Right cardiac atrium (tissue), 5 donors: Measurements from ENCODE around the gene SAFB2. TPM values are rescaled to one million over a fixed set of nuclear protein-coding genes. Genes with fewer than 3 reads are reported as not detected.

Source experiments
- ATAC-seq, 2 donors: fragments of 200-7000 bp; cut with Tn5 transposase; one replicate each; pipeline versions ENCODE4 v1.8.0 to v1.9.1; 2020; ENCODE audit warnings: moderate library complexity in 2 of 2, mild to moderate bottlenecking in 1 of 2
- DNase-seq, 3 donors: peaks; one replicate each; pipeline ENCODE4 v3.0.0-alpha.2; 2020
- H3K27ac ChIP-seq: one replicate; pipeline ENCODE4 v1.5.1; 2013; ENCODE audit warnings: mild to moderate bottlenecking, low read length, control low read depth, moderate library complexity
- H3K27me3 ChIP-seq: one replicate; pipeline ENCODE4 v1.6.1; 2013; ENCODE audit not compliant: control insufficient read depth, insufficient read depth
- H3K4me1 ChIP-seq: one replicate; pipeline ENCODE4 v1.6.1; 2013; ENCODE audit warnings: low read length; ENCODE audit not compliant: control insufficient read depth, insufficient read depth
- H3K4me3 ChIP-seq: one replicate; pipeline ENCODE4 v1.5.1; 2013; ENCODE audit warnings: low read length, control low read depth
- H3K9me3 ChIP-seq: one replicate; pipeline ENCODE4 v1.6.1; 2013; ENCODE audit warnings: low read length; ENCODE audit not compliant: control insufficient read depth
- WGBS: extraction: QIAGEN DNeasy Blood & Tissue Kit; methylation state at CpG from one replicate; pipeline ENCODE4 v1.1.7; 2013; 5-methylcytosine and 5-hydroxymethylcytosine counted together
- intact Hi-C, 4 donors: fragments of 100-400 bp; cut with DNase I; formaldehyde crosslinking; loops; one replicate each; pipeline versions ENCODE4 v1.11.0 to v1.14.0; 2022 to 2023
- polyA plus RNA-seq: library from polyadenylated mRNA; stranded (reverse); fragments of 200-250 nt; gene quantifications from one replicate; pipeline ENCODE4 v1.2.3, GENCODE V29; 2013
- total RNA-seq, 4 donors: library from RNA; stranded (reverse); fragmentation: NEBNext Ultra II Directional; extraction: Animal tissue kit (Norgen Biotek cat#: 25700); gene quantifications; one replicate each; pipeline ENCODE4 v1.2.1, GENCODE V29; 2021
- donor health status: healthy with polysubstance abuse.
- donor health status: DM: no; HTN: yes; CAD: no.
- donor health status: DM: no; HTN: no; CAD: no.
- donor health status: DM: no; HTN: yes; CAD: no; lungs with severe emphysema.
- donor health status: DM: yes; HTN: yes; CAD: no.

The SAFB2 gene
- total and polyA plus RNA-seq, 5 donors, result 43.6 to 68.8 (median 63.1) TPM

DNA sequence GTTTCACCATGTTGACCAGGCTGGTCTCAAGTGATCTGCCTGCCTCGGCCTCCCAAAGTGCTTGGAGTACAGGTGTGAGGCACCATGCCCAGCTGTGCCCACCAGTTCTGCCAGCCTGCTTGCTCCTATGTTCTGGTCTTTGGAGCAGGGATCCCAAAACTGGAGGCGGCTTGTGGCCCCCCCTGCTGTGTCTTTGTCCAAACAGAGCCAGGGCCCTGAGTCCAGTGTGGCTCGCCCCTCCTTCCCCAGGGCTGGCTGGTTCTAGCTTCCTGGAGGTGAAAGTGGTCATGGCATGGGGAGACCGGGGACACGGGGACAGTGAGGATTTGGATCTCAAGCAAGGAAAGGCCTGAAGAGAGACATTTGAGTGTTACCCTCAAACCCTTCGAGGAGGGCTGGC is 43.3 kb downstream of the SAFB2 start:
- WGBS, result 94% methylated on average over 6 of the region's 6 CpGs
- H3K27ac ChIP-seq, result no peak overlapping the region
- H3K9me3 ChIP-seq, result no peaks in the 10 kb centered on the region
- intact Hi-C loops, result loop anchor here in 1 of 4 donors (5.0 kb wide), 1 partner anchor 532 kb away; no protein-coding TSS in a partner anchor
- H3K27me3 ChIP-seq, result no peaks in the 10 kb centered on the region
- ATAC-seq (no peak), DNase-seq (no peak)
- H3K4me3 ChIP-seq, result no peak overlapping the region
- H3K4me1 ChIP-seq, result no peaks in the 10 kb centered on the region

DNA sequence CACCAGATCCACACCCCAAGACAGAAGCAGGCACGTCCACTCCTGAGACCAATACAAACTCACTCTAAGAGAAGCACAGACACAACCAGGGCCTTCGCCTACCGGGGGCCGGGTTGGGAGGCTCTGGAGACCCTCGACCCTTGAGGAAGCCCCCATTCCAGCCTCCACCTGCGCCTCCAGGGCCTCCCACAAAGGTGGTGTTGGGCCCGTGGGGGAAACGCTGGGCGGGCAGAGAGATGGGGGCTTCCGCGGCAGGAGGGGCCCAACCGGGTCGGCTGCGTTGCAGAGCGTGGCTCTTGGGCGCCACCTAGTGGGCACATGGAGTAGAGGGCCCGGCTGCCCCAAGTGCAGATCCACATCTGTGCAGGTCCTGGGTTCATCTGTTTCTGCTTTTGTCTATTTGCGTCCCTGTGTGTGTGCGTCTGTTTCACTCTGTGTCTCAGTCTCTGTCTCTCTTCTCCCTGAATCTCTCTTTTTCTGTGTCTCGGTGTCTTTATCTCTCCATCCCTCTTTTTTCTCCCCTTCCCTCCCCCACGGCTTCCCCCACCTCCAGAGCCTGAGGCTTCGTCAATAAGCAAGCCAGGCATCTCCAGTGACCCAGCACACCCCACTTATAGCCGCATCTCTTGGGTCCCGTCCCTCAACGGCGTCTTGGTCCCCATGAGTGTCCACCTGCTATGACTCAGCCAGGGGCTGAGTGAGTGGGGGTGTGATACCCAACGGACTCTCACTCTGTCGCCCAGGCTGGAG is 44.3 kb downstream of the SAFB2 start:
- DNase-seq (peak; percentile 62 to 83 (median 82)), ATAC-seq (peak; percentile 64 to 80)
- intact Hi-C loops, result loop anchor here in 1 of 4 donors (5.0 kb wide), 1 partner anchor 531 kb away; no protein-coding TSS in a partner anchor
- WGBS, result 23% methylated on average over 28 of the region's 28 CpGs
- Histone ChIP-seq H3K27me3 (no peaks in the 10 kb centered on the region), H3K27ac (no peak overlapping the region), H3K4me1 (no peaks in the 10 kb centered on the region), H3K9me3 (no peaks in the 10 kb centered on the region), H3K4me3 (no peak overlapping the region)

DNA sequence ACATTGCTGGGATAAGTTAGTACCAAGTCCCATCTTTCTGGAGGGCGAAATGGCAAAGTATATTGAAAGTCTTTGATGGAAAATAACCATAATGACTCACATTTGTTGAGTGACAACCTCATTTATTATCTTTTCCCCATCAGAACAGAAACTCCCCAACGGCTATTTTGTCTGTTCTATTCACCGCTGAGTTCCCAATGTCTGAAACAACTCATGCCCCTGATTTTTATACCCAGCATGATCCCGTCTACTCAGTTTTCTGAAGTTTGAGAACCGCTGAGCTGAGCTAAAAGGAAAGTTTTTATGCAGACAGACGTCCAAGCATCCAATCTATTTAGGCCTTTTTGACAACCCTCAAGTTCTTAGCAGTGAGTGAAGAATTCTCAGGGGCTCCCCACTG is 47.0 kb downstream of the SAFB2 start:
- intact Hi-C loops, result loop anchor here in 1 of 4 donors (5.0 kb wide), 1 partner anchor 528 kb away; no protein-coding TSS in a partner anchor

DNA sequence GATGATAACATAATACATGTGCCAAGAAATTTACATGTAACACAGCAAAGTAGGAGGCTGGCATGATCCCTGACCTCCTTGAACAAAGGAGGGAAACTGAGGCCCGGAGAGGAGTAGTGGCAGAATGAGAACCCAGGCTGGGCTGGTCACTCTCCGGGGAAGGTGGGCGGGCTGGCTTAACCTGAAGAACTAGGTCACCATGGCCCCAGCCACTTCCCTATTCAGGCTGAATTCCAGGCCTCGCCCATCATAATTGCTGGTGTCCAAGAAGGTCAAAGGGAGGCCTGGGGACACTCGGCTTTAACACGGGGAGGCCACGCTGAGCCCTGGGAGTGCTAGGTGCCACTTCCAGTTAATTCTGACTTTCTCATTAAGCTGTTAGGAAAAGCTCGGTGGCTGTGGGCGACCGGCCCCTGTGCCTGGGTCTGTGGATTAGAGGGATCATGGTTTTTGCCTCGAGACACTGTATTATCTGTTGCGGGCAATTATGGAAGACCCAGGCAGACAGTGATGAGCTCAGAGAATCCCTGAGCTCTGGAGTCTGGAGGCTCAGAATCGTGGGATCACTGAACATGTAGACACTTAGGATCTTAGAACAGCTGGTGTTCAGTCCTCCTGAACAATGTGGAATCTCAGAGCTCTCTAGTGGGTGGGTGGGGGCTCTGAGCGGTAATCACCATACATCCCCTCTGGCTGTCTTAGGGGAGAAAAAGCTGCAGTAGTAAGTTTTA is 49.9 kb downstream of the SAFB2 start:
- no peak overlapping the region for H3K27ac ChIP-seq
- ATAC-seq, result no peak
- H3K4me1 ChIP-seq, result no peaks in the 10 kb centered on the region
- intact Hi-C loops, result no loop called here
- peak in 1 of 3 donors; percentile 23 for DNase-seq
- 73% methylated on average over 14 of the region's 14 CpGs for WGBS
- H3K27me3 ChIP-seq, result no peaks in the 10 kb centered on the region
- no peak overlapping the region for H3K4me3 ChIP-seq
- H3K9me3 ChIP-seq, result no peaks in the 10 kb centered on the region

More for the DNA sequence above, 47.0 kb downstream of the SAFB2 start:
- H3K27me3 ChIP-seq, result no peaks in the 10 kb centered on the region
- no peak overlapping the region for H3K4me3 ChIP-seq
- H3K9me3 ChIP-seq, result no peaks in the 10 kb centered on the region
- DNase-seq (no peak), ATAC-seq (no peak)
- H3K27ac ChIP-seq, result no peak overlapping the region
- no peaks in the 10 kb centered on the region for H3K4me1 ChIP-seq
- WGBS, result 88% methylated on average over 6 of the region's 6 CpGs

DNA sequence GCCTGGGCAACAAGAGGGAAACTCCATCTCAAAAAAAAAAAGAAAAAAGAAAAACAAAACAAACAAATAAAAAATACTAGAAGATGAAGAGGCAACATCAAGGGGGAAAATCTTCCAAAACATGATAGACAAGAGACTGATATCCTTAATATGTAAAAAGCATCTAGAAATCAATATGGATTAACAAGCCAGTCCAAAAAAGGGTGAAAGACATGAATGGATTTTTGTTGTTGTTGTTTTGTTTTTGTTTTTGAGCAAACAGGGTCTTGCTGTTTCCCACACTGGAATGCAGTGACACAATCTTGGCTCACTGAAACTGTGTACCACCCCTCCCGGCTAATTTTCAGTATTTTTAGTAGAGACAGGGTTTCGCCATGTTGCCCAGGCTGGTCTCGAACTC is 50.8 kb downstream of the SAFB2 start:
- Histone ChIP-seq H3K27me3 (no peaks in the 10 kb centered on the region), H3K9me3 (no peaks in the 10 kb centered on the region), H3K4me1 (no peaks in the 10 kb centered on the region), H3K27ac (no peak overlapping the region), H3K4me3 (no peak overlapping the region)
- WGBS, result 97% methylated on average over 3 of the region's 3 CpGs
- ATAC-seq, result no peak
- no peak for DNase-seq
- intact Hi-C loops, result no loop called here

DNA sequence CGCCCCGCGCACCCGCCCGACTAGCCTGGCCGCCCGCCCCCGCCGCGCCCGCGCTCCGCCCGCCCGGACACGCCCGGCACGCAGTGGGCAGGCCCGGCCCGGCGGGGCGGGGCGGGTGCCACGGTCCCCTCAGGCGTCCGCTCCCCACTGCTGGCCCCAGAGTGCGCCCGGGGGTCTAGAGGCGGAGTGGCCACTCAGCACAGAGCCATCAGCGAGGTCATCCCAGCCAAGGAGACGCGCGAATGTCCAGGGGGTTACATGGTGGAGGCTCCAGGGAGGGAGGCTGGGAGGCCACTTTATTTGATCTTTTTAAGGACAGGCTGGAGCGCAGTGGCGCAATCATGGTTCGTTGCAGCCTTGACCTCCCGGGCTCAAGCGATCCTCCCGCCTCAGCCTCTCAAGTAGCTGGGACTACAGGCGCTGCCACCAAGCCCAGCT is 54.6 kb downstream of the SAFB2 start:
- peak in 1 of 2 donors; percentile 41 for ATAC-seq
- Histone ChIP-seq H3K4me3 (peak overlapping the region; percentile 36), H3K27ac (no peak overlapping the region)

DNA sequence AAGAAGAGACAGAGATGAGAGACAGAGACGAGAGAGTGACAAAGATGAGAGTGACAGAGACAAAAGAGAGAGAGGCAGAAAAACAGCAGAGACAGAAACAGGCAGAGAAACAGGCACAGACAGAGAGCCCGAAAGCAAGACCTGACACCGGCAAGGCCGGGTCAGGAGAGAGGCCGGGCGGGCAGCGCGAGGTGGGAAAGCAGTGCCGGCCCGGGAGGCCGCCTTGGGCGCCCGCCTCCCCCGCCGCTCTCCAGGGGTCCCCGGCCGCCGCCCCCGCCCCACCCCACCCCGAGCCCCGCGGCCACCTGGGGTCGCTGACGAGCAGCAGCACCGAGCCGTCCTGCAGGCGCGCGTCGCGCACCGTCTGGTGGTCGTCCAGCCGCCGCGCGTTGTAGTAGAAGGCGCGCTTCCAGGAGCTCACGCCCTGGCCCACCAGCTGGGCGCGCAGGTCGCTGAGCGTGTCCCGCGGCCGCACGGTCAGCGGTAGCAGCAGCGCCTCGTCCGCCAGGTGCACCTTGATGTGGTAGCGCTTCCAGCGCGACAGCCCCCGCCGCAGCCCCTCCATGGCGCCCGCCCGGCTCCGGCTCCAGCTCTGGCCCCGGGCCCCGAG is 55.1 kb downstream of the SAFB2 start, which contains the start of gene TINCR:
TINCR (minus strand) TSS at position 594 of the 610 bp plus-strand sequence.
- no peaks in the 10 kb centered on the region for H3K4me1 ChIP-seq
- H3K27ac ChIP-seq, result no peak within 1 kb of the TSS
- intact Hi-C loops, result no loop called here
- DNase-seq (peak in 1 of 3 donors; percentile 42), ATAC-seq (peak in 1 of 2 donors; percentile 35)
- 11% methylated on average over 63 of the region's 63 CpGs for WGBS
- peak within 1 kb of the TSS; percentile 36 for H3K4me3 ChIP-seq
- H3K9me3 ChIP-seq, result no peaks in the 10 kb centered on the region
- H3K27me3 ChIP-seq, result no peaks in the 10 kb centered on the region

More for the DNA sequence above, 54.6 kb downstream of the SAFB2 start:
- H3K9me3 ChIP-seq, result no peaks in the 10 kb centered on the region
- WGBS, result 18% methylated on average over 40 of the region's 40 CpGs
- intact Hi-C loops, result no loop called here
- H3K4me1 ChIP-seq, result no peaks in the 10 kb centered on the region
- DNase-seq, result peak in 1 of 3 donors; percentile 42
- H3K27me3 ChIP-seq, result no peaks in the 10 kb centered on the region

DNA sequence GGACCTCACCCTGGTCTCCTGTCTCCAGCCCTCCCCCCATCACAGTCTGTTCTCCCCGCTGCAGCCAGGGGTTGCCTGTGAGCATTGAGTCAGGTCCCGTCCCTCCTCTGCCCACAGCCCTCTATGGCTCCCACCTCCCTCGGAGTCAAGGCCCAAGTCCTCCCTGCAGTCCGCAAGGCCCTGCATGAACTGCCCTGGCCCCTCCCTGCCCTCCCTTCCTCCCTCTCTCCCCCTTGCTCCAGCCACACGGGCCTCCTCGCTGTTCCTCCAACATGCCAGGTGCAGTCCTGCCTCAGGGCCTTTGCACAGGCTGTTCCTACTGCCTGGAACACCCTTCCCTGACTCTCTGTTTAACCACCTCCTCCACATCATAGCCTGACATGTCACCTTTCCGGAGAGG is 57.6 kb downstream of the SAFB2 start:
- Histone ChIP-seq H3K27ac (no peak overlapping the region), H3K27me3 (no peaks in the 10 kb centered on the region), H3K9me3 (no peaks in the 10 kb centered on the region), H3K4me3 (no peak overlapping the region), H3K4me1 (no peaks in the 10 kb centered on the region)
- ATAC-seq (no peak), DNase-seq (no peak)
- WGBS, result 76% methylated on average over 7 of the region's 7 CpGs
- intact Hi-C loops, result no loop called here

DNA sequence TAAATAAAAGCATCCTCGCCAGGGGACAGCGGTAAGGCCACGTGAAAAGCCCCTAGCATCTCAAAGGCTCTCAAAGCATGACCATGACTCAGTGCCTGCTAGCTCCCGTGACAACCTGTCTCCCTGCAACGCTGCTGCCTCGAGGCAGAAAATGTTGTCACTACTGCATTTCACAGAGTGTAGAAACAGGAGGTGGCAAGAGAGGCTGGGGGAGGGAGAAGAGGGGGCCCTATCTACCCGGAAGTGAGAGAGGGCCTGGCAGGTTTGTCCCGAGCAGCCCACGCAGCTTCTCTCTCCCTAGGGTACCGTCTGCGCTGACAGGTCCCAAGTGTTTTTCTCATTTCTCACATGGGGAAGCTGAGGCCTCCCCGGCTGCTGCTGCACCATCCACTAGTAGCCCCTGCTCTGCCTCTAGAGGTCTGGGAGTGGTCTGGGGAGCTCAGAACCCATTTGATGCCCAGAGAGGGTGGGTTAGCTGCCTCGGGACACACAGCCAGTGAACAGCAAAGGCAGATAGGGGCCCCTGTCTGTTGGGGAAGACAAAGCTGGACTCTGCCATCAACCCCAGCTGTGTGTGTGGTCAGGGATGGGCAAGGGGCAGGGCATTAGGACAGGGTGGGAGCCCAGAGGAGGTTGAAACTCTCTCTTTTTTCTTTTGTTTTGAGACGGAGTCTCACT is 58.5 kb downstream of the SAFB2 start:
- ATAC-seq, result no peak

DNA sequence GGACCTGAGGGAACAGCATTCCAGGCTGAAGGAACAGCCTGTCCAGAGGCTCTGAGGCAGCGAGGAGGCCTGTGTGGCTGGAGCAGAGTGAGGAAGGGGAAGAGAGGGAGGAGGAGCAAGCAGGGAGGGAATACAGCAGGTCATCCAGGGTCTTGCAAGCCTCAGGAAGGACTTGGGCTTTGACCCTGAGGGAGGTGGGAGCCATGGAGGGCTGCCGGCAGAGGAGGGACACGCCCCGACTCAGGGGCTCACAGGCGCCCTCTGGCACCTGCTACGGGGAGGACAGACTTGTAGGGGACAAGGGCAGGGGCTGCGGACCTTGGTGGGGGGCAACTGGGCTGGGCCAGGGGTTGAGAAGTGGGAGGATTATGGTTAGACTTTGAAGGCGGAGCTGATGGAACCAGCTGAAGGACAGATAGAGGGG is 59.6 kb downstream of the SAFB2 start:
- DNase-seq (peak in 1 of 3 donors; percentile 30), ATAC-seq (no peak)
- Histone ChIP-seq H3K4me1 (no peaks in the 10 kb centered on the region), H3K4me3 (no peak overlapping the region), H3K27ac (no peak overlapping the region), H3K9me3 (no peaks in the 10 kb centered on the region), H3K27me3 (no peaks in the 10 kb centered on the region)
- 43% methylated on average over 8 of the region's 8 CpGs for WGBS
- intact Hi-C loops, result no loop called here

More for the DNA sequence above, 58.5 kb downstream of the SAFB2 start:
- Histone ChIP-seq H3K4me3 (no peak overlapping the region), H3K27me3 (no peaks in the 10 kb centered on the region), H3K9me3 (no peaks in the 10 kb centered on the region), H3K27ac (no peak overlapping the region), H3K4me1 (no peaks in the 10 kb centered on the region)
- intact Hi-C loops, result no loop called here
- 33% methylated on average over 14 of the region's 14 CpGs for WGBS
- no peak for DNase-seq
